OCI-LY3 (cell line): ENCODE measurements around the gene CD300LD.
"Not testable (repeated sequence)": the region's sequence is repeated elsewhere in the genome, so short reads cannot be mapped to it uniquely, and the experiment has no call there.

Source experiments
- H2AFZ ChIP-seq: fragments of 200-600, 300-600 bp; shearing (Covaris generic); 2 replicates; pipeline ENCODE4 v1.6.0; 2014; ENCODE audit warnings: antibody characterized with exemption, low read depth, low read length
- H3K27ac ChIP-seq: fragments of 200-600, 300-600 bp; sonication (generic); 2 replicates; pipeline ENCODE4 v1.5.1; 2014; ENCODE audit warnings: mild to moderate bottlenecking, low read length, moderate library complexity, mixed read lengths
- H3K27me3 ChIP-seq: fragments of 200-600, 300-600 bp; sonication (generic); 2 replicates; pipeline ENCODE4 v1.6.1; 2014; ENCODE audit warnings: low read depth, low read length, mixed read lengths
- H3K36me3 ChIP-seq: fragments of 200-600, 300-600 bp; sonication (generic); replicated peaks from 2 replicates; pipeline ENCODE3; 2014; ENCODE audit warnings: low read depth, low read length, mixed read lengths
- H3K4me1 ChIP-seq: fragments of 300-600, 200-600 bp; sonication (generic); 2 replicates; pipeline ENCODE4 v1.6.1; 2014; ENCODE audit warnings: low read length, mixed read lengths
- H3K4me2 ChIP-seq: fragments of 200-600, 300-600 bp; sonication (generic); 2 replicates; pipeline ENCODE4 v1.6.1; 2014; ENCODE audit warnings: low read length, mixed read lengths
- H3K4me3 ChIP-seq: fragments of 300-600, 200-600 bp; sonication (generic); 2 replicates; pipeline ENCODE4 v1.5.1; 2014; ENCODE audit warnings: antibody characterized with exemption, mild to moderate bottlenecking, low read length, moderate library complexity
- H3K79me2 ChIP-seq: fragments of 300-600, 200-600 bp; shearing (Covaris generic); 2 replicates; pipeline ENCODE4 v1.6.1; 2014; ENCODE audit warnings: mild to moderate bottlenecking, low read length, mixed read lengths
- H3K9ac ChIP-seq: fragments of 300-600, 200-600 bp; shearing (Covaris generic); 2 replicates; pipeline ENCODE4 v1.6.0; 2014; ENCODE audit warnings: mild to moderate bottlenecking, low read length, moderate library complexity
- H3K9me3 ChIP-seq: fragments of 200-600, 300-600 bp; shearing (Covaris generic); 2 replicates; pipeline ENCODE4 v1.6.1; 2014; ENCODE audit warnings: low read length, mixed read lengths; ENCODE audit not compliant: insufficient read depth
- H4K20me1 ChIP-seq: fragments of 200-600, 300-600 bp; sonication (generic); 2 replicates; pipeline ENCODE4 v1.6.1; 2016; ENCODE audit warnings: low read length, mixed read lengths; ENCODE audit not compliant: insufficient read depth
- CTCF ChIP-seq: fragments of 200-600, 300-600 bp; sonication (generic); IDR thresholded peaks from 2 replicates; pipeline ENCODE4 v1.5.1; 2014; ENCODE audit warnings: antibody characterized with exemption, low read length, low read depth
- EZH2phosphoT487 ChIP-seq: fragments of 200-600 bp; shearing (Covaris generic); IDR thresholded peaks from 2 replicates; pipeline ENCODE4 v1.6.1; 2018; ENCODE audit warnings: antibody characterized with exemption, mixed run types, low read depth

The CD300LD gene

DNA sequence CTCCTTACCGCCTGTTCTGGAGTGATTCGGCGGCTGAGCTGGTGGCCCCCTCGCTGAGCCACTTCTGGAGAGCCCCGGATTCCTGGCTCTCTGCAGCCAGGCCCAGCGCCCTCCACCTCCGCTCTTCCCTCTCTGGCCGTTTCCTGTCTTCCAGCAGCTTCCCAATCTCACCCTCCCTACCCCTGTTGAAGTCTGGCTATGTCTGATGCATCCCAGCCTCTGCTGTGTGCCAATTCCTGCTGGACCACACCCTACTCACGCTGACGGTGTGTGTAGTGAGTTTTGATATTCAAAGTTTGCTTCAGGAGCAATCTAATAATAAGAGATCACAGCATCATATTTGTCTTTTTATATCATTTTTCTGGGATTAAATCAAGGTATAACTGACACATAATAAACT, 9.4 kb downstream of the CD300LD start:
- Histone ChIP-seq H3K36me3 (no peaks in the 10 kb centered on the region), H3K27ac (no peak overlapping the region), H3K4me3 (no peak overlapping the region), H3K4me1 (no peaks in the 10 kb centered on the region), H3K9ac (no peak overlapping the region), H3K27me3 (peaks cover 32% of the 10 kb centered on the region), H3K79me2 (no peaks in the 10 kb centered on the region), H3K4me2 (no peak overlapping the region), H4K20me1 (no peaks in the 10 kb centered on the region), H2AFZ (no peak overlapping the region), H3K9me3 (no peaks in the 10 kb centered on the region)
- TF ChIP-seq CTCF (no peak), EZH2phosphoT487 (no peak)

DNA sequence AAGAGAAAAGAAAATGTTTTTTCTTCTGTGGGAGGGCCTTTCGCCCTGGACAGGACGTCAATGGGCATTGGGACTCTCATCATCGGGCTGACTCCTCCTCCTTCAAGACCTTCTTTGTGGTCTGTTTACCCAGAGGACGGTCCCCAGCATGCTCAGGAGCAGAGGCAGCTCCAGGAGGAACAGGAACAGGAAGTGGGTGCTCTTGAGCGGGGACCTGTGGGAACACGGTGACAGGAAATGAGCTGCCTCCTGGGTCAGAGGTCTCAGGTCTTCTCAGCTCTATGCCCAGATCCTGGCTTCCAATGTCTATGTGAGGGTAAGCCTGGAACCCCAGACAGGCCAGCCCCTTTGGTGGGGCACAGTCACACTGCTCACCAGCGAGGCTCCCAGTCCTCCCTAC, 12.2 kb downstream of the CD300LD start:
- Histone ChIP-seq H3K9me3 (no peaks in the 10 kb centered on the region), H3K27ac (no peak overlapping the region), H3K4me2 (no peak overlapping the region), H4K20me1 (no peaks in the 10 kb centered on the region), H3K27me3 (peaks cover 17% of the 10 kb centered on the region), H3K79me2 (no peaks in the 10 kb centered on the region), H3K9ac (no peak overlapping the region), H2AFZ (no peak overlapping the region), H3K4me1 (no peaks in the 10 kb centered on the region), H3K36me3 (no peaks in the 10 kb centered on the region), H3K4me3 (no peak overlapping the region)
- no peak for TF ChIP-seq EZH2phosphoT487
- no peak for TF ChIP-seq CTCF

DNA sequence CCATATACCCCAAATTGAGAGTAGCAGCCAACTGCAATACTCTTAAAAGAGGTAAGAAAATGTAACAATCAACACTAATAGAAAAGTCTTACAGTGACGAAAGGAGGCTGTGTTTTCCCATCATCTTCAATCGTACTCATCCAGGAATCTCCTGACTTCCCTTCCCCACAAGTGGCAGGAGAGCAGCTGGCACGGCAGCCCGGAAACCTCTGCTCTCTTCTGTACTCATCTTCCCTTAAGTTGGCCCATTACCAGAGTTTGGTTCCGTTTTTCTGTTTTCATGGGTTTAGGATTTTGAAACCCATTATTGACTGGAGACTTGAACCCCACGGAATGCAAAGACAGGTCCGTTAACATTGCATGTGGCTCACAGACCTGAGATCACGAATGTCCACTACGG, 13.1 kb downstream of the CD300LD start:
- Histone ChIP-seq H3K4me1 (no peaks in the 10 kb centered on the region), H3K27me3 (peaks cover 16% of the 10 kb centered on the region), H3K9ac (no peak overlapping the region), H3K4me2 (no peak overlapping the region), H3K36me3 (no peaks in the 10 kb centered on the region), H3K4me3 (no peak overlapping the region), H3K27ac (no peak overlapping the region), H4K20me1 (no peaks in the 10 kb centered on the region), H2AFZ (no peak overlapping the region), H3K9me3 (no peaks in the 10 kb centered on the region), H3K79me2 (no peaks in the 10 kb centered on the region)
- TF ChIP-seq EZH2phosphoT487 (no peak), CTCF (no peak)

DNA sequence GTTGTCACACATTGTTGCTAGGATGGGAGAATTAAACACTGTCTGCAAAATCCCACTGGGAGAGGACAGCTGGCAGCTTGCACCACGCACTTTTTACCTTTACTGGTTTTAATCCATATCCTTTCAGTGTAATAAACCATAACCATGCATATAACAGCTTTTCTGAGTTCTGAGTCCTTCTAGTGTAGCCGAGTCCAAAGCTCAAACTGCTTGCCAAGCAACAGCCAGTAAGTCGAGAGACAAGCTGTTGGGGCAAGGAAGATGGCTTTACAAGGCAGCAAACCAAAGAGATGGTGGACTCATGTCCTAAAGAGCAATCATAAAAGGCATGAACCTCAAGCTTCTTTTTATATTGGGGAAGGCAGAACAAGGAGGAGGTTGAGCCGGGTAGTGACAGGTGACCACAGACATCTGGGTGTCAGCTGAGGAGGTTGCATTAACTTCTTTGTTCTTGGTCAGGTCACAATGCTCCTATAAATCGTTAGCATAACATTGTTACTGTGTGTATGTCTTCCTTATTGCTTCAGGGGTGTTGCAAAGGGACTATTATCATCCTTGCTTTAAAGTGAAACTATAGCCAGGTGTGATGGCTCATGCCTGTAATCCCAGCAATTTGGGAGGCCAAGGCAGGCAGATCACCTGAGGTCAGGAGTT, 17.5 kb downstream of the CD300LD start:
- Histone ChIP-seq H3K4me2 (no peak overlapping the region), H2AFZ (no peak overlapping the region), H3K36me3 (no peaks in the 10 kb centered on the region), H3K27ac (no peak overlapping the region), H3K9me3 (no peaks in the 10 kb centered on the region), H3K27me3 (peaks cover 26% of the 10 kb centered on the region), H3K79me2 (no peaks in the 10 kb centered on the region), H3K4me1 (no peaks in the 10 kb centered on the region), H4K20me1 (no peaks in the 10 kb centered on the region), H3K4me3 (no peak overlapping the region), H3K9ac (no peak overlapping the region)
- no peak for TF ChIP-seq EZH2phosphoT487
- no peak for TF ChIP-seq CTCF

DNA sequence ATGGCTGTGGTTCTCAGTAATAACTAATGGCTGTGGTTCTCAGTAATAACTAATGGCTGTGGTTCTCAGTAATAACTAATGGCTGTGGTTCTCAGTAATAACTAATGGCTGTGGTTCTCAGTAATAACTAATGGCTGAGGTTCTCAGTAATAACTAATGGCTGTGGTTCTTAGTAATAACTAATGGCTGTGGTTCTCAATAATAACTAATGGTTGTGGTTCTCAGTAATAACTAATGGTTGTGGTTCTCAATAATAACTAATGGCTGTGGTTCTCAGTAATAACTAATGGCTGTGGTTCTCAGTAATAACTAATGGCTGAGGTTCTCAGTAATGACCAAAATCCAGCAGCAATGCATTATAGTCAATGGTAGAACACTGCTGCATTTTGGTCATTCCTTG, 18.4 kb downstream of the CD300LD start:
- H3K4me2 ChIP-seq, H3K9me3 ChIP-seq, H3K4me3 ChIP-seq, H3K36me3 ChIP-seq, H3K4me1 ChIP-seq, H3K27ac ChIP-seq, H3K9ac ChIP-seq, H2AFZ ChIP-seq, H4K20me1 ChIP-seq, H3K79me2 ChIP-seq: not testable (repeated sequence)
- peaks cover 26% of the 10 kb centered on the region for H3K27me3 ChIP-seq
